Coronary artery (tissue), 2 donors: ENCODE measurements around the gene SIPA1L3.

Experiments used
- DNase-seq: peaks from one replicate; pipeline ENCODE4 v3.0.0-alpha.2; 2017; ENCODE audit warnings: low spot score
- H3K27ac ChIP-seq, 2 donors: fragments of 200-600 bp; sonication (generic); one replicate each; pipeline ENCODE4 v1.5.1; 2016 to 2019
- H3K4me3 ChIP-seq: fragments of 200-600 bp; sonication (generic); 2 replicates; pipeline ENCODE4 v1.5.1; 2016; ENCODE audit warnings: mild to moderate bottlenecking, moderate library complexity
- TF ChIP-seq, protein P1 (sequence below): fragments of 200-600 bp; sonication (generic); IDR thresholded peaks from one replicate; pipeline ENCODE4 v1.5.1; 2019; ENCODE audit warnings: antibody characterized with exemption

Gene SIPA1L3

DNA sequence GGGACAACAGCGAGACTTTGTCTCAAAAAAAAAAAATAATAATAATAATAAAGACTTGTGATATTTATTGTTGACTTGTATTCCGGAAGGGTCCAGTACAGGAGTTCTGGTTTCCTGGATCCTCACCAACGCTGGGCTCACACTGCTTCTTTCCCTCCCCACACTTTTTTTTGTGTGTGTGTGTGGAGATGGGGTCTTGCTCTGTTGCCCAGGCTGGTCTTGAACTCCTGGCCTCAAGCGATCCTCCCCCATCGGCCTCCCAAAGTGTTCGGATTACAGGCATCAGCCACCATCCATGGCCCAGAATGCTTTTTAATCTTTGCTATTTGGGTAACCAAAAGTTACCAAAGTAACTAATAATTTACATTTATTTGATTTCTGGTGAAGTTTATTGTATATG is 39.1 kb downstream of the SIPA1L3 start:
- Histone ChIP-seq H3K27ac (no peak overlapping the region), H3K4me3 (no peak overlapping the region)
- TF ChIP-seq, protein P1, sequence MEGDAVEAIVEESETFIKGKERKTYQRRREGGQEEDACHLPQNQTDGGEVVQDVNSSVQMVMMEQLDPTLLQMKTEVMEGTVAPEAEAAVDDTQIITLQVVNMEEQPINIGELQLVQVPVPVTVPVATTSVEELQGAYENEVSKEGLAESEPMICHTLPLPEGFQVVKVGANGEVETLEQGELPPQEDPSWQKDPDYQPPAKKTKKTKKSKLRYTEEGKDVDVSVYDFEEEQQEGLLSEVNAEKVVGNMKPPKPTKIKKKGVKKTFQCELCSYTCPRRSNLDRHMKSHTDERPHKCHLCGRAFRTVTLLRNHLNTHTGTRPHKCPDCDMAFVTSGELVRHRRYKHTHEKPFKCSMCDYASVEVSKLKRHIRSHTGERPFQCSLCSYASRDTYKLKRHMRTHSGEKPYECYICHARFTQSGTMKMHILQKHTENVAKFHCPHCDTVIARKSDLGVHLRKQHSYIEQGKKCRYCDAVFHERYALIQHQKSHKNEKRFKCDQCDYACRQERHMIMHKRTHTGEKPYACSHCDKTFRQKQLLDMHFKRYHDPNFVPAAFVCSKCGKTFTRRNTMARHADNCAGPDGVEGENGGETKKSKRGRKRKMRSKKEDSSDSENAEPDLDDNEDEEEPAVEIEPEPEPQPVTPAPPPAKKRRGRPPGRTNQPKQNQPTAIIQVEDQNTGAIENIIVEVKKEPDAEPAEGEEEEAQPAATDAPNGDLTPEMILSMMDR: no peak
- DNase-seq: no peak

DNA sequence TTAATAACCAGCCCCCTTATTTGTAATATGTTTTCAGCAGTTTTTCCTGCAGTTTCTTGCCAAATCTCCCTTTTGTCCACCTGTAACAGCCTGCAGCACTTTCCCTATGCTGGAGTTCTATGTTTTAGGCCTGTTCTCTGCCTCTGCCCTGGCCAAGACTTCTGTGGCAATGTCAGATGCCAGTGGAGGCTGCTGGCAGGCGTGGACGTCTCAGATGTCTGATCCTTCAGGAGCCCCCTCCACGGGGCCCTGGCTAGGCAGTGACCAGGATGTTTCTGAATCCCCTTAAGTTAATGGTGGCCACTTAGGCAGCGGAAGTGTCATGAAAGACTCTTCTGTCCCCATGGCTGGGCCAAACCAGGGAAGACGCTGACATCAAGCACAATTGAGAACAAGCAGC is 40.8 kb downstream of the SIPA1L3 start:
- DNase-seq: no peak
- TF ChIP-seq, protein P1: no peak
- Histone ChIP-seq H3K4me3 (no peak overlapping the region), H3K27ac (no peak overlapping the region)

DNA sequence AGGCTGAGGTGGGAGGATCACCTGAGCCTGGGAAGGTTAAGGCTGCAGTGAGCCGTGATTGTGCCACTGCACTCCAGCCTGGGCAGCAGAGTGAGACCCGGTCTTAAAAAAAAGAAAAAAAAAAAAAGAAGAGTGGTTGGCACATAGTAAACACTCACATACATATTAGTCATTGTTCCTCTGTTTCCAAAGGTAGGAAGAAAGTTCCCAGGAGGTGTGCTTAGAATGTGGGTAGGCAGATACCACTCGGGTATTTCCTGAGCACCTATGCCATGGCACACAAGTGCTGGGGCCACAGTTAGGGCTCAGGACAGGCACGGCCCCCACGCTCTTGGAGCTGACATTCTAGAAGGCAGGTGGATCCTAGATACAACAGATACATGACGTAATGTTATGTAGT is 41.4 kb downstream of the SIPA1L3 start:
- Histone ChIP-seq H3K4me3 (no peak overlapping the region), H3K27ac (no peak overlapping the region)
- no peak for DNase-seq
- TF ChIP-seq, protein P1: no peak

DNA sequence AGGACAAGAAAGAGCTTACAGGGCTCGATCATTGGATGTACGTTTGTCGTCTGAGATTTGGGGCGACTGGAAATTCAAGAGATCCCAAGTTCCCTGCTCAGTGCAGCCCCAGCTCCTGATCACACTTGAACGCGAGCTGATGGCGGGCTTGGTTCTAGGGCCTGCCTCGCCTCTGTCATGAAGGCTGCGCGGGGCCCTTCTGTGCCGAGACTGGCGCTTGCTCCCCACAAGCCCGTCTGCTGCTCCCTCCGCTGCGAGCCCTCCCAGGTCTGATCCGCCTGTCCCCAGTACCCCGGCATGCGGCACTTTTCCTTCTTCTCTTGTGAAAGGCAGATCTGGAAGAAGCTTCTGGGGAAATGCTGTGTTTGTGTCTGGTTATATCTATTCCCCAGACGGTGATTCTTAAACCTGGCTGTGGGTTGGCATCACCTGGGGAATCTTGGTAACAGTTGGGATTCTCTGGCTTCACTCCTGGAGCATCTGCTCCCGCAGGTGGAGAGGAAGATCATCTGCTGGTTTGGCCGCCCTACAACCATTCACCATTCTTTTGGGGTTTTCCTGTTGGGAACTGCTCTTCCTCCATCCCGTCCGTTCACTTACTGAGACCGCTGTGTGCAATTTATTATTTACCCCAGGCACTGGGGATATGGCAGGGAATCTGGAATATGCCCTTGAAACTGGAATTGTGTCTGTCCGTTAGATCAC is 43.6 kb downstream of the SIPA1L3 start:
- TF ChIP-seq, protein P1: no peak
- H3K4me3 ChIP-seq: no peak overlapping the region
- no peak overlapping the region for H3K27ac ChIP-seq
- DNase-seq: no peak

DNA sequence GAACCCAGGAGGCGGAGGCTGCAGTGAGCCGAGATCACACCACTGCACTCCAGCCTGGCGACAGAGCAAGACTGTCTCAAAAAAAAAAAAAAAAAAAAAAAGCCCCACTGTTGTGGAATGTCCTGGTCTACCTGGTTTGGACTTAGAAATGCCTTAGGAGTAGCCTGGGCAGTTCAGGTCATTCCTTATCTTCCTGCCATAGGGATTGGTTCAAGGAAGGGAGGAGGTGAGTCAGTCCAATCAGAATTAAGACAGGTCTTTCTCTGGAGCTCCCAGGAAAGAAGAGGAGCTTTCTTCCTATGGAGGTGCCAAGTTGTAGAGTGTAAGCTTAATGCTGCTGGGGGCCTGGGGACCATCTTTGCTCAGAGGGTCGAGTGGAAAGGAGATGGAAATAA is 44.8 kb downstream of the SIPA1L3 start:
- Histone ChIP-seq H3K4me3 (no peak overlapping the region), H3K27ac (no peak overlapping the region)
- no peak for DNase-seq
- TF ChIP-seq, protein P1: no peak

DNA sequence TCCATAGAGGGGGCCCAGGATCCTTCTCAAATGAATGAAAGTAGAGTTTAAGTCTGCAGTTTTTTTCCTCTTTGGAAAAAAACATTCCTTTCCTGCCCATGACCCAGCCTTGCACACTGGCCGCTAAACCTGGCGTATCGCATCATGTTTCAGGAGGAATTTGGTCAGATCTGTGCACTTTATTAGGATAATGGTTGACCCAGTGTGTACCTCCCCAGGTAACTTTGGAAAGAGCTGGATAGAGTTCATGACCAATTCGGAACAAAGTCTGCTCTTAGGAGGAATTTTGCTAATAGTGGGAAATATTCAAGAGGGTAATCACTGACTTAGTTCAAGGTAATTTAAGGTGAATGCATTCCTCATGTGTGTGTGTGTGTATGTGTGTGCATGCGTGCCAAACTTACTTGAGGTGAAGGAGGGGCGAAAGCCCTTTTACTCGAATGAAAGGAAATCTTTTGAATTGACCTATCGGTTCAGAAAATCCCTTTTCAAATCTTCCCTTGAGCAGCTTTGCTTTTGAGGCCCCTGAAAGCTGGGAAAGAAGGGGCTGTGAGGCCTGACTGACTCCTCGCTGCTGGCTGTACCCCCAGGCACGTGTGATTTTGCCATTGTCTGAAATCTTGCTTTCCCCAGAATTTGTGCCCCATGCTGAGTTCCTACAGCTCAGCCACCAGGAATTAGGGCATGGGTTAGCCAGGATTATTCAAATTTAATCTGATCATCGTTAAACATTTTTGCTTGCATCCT is 46.3 kb downstream of the SIPA1L3 start:
- no peak overlapping the region for H3K27ac ChIP-seq
- no peak overlapping the region for H3K4me3 ChIP-seq
- TF ChIP-seq, protein P1: no peak
- DNase-seq: no peak

DNA sequence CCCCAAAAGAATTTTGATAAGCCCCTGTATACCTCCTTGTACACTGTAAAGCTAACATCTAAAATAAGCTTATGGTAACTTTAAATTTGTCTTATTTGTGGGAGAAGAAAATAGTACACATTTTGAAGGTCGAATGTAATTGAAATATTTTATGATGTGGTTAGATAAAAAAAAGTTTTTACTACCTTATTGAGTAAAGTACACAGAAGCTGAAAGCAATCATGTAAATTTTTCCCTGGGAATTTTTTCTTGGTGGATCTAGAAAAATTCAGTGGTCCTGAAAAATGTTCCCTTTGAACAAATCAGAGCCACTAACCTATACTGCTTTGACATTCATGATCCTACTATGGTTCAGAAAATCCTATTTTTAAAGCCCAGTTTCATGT is 46.9 kb downstream of the SIPA1L3 start:
- no peak for DNase-seq
- Histone ChIP-seq H3K27ac (no peak overlapping the region), H3K4me3 (no peak overlapping the region)
- TF ChIP-seq, protein P1: no peak
